ENCODE measurements around the gene OLFML2B.

DNA sequence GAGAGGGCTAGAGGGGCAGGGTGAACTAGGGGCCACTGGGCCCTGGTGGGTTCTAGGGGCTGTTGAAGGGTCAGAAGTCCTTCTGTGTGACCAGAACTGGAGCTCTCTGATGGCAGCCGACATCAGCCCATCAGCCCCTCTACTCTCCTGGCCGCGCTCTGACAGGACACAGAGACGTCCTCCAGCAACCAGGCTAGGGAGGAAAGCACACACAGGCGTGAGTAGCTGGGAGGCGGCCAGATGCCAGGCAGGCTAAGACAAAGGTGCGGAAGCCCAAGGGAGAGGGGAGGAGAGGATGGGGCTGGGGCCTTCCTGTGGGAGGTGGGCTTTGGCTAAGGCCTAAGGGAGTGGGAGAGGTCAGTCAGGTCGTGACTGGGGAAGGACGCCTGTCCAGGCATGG lies 50.8 kb downstream of the OLFML2B start:
- TF ChIP-seq EZH2phosphoT487 (IDR thresholded peaks at IDR 0.05; ENCODE audit: borderline replicate concordance) = no peak
- TF ChIP-seq, protein P1, sequence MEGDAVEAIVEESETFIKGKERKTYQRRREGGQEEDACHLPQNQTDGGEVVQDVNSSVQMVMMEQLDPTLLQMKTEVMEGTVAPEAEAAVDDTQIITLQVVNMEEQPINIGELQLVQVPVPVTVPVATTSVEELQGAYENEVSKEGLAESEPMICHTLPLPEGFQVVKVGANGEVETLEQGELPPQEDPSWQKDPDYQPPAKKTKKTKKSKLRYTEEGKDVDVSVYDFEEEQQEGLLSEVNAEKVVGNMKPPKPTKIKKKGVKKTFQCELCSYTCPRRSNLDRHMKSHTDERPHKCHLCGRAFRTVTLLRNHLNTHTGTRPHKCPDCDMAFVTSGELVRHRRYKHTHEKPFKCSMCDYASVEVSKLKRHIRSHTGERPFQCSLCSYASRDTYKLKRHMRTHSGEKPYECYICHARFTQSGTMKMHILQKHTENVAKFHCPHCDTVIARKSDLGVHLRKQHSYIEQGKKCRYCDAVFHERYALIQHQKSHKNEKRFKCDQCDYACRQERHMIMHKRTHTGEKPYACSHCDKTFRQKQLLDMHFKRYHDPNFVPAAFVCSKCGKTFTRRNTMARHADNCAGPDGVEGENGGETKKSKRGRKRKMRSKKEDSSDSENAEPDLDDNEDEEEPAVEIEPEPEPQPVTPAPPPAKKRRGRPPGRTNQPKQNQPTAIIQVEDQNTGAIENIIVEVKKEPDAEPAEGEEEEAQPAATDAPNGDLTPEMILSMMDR (conservative IDR thresholded peaks at IDR 0.05; ENCODE audit: low read length) = no peak

All from Loucy (cell line).